ENCODE results near the gene FOS. TPM values are rescaled to one million over a fixed set of nuclear protein-coding genes. Genes with fewer than 3 reads are reported as not detected.

FOS gene
- total RNA-seq, 1 donor from 2014 or later, result 598 TPM

DNA sequence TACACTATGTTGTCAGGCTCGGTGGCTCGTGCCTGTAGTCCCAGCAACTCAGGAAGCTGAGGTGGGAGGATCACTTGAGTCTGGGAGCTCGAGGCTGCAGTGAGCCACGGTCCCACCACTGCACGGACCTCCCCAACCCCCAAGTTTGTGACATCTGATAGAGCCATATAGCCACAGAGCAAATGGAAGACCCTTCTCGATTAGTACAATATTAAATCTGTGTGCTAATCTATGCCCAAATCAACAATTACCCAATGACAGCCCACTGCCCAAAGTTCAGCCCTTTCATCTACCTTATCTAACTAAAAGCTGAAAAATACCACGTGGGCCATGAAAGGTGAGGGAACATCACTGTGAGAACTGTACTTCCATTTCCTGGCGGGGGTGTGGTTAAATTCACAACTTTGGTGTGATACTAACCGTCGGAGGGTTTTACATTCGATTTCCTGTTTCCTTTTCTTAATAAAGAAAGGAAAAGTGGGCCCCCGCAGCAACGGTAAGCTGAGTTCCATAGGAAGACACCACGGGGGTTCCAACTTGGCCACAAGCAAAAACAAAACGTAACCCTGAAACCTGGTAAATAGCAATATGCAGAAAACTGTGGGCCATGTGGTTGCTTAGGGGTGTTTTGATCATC is 31.2 kb upstream of the FOS start:
- H3K27ac Mint-ChIP-seq (ENCODE audit: unreplicated experiment), result no peak overlapping the region
- peaks cover 4% of the 10 kb centered on the region for H3K27me3 Mint-ChIP-seq (ENCODE audit: unreplicated experiment)

GRCh38 chr14:75247939-75248338 is 30.7 kb upstream of the FOS start:
- TF ChIP-seq CTCF (IDR thresholded peaks at IDR 0.05), result no peak
- no peak overlapping the region for H3K27ac Mint-ChIP-seq (ENCODE audit: unreplicated experiment)
- H3K4me3 Mint-ChIP-seq (ENCODE audit: unreplicated experiment), result no peak overlapping the region
- H3K4me1 Mint-ChIP-seq (ENCODE audit: unreplicated experiment), result peaks cover under 1% of the 10 kb centered on the region
- no peaks in the 10 kb centered on the region for H3K9me3 Mint-ChIP-seq (ENCODE audit: unreplicated experiment)
- DNase-seq (ENCODE audit: extremely low spot score, unreplicated experiment), result no peak
- no peaks in the 10 kb centered on the region for H3K36me3 Mint-ChIP-seq (ENCODE audit: unreplicated experiment)
- peaks cover 4% of the 10 kb centered on the region for H3K27me3 Mint-ChIP-seq (ENCODE audit: unreplicated experiment)

More for the DNA sequence above, 31.2 kb upstream of the FOS start:
- H3K9me3 Mint-ChIP-seq (ENCODE audit: unreplicated experiment), result no peaks in the 10 kb centered on the region
- H3K4me3 Mint-ChIP-seq (ENCODE audit: unreplicated experiment), result no peak overlapping the region
- no peak for DNase-seq (ENCODE audit: extremely low spot score, unreplicated experiment)
- H3K4me1 Mint-ChIP-seq (ENCODE audit: unreplicated experiment), result peaks cover 6% of the 10 kb centered on the region
- H3K36me3 Mint-ChIP-seq (ENCODE audit: unreplicated experiment), result no peaks in the 10 kb centered on the region
- TF ChIP-seq CTCF (IDR thresholded peaks at IDR 0.05), result no peak

- TF ChIP-seq CTCF (IDR thresholded peaks at IDR 0.05), result no peak
- peaks cover 4% of the 10 kb centered on the region for H3K27me3 Mint-ChIP-seq (ENCODE audit: unreplicated experiment)
Measured at GRCh38 chr14:75249251-75249957, 29.2 kb upstream of the FOS start.

DNA sequence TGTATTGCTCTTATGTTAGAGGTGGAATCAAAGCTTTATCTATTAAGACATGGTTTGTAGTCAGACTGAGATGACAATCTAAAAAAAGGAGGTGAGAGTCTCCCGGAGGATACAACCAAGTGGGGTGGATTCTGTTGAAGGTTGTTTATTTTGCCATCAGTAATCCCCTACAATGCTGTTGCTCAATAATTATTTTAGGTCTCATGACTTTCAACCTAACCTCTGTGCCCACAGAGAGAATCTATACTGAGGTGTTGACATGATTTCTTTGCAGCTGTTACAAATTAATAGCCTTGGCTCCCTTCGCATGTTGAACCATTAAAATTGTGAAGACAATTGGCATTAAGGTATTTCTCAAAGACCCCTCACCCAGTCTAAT is 28.7 kb upstream of the FOS start:
- DNase-seq (ENCODE audit: extremely low spot score, unreplicated experiment), result no peak
- no peak for TF ChIP-seq CTCF (IDR thresholded peaks at IDR 0.05)
- Mint-ChIP-seq H3K4me1 (ENCODE audit: unreplicated experiment) (peaks cover 9% of the 10 kb centered on the region), H3K27ac (ENCODE audit: unreplicated experiment) (no peak overlapping the region), H3K4me3 (ENCODE audit: unreplicated experiment) (no peak overlapping the region), H3K9me3 (ENCODE audit: unreplicated experiment) (no peaks in the 10 kb centered on the region), H3K27me3 (ENCODE audit: unreplicated experiment) (peaks cover 4% of the 10 kb centered on the region), H3K36me3 (ENCODE audit: unreplicated experiment) (no peaks in the 10 kb centered on the region)

More at GRCh38 chr14:75249251-75249957, 29.2 kb upstream of the FOS start:
- DNase-seq (ENCODE audit: extremely low spot score, unreplicated experiment), result no peak
- H3K36me3 Mint-ChIP-seq (ENCODE audit: unreplicated experiment), result no peaks in the 10 kb centered on the region
- H3K27ac Mint-ChIP-seq (ENCODE audit: unreplicated experiment), result no peak overlapping the region
- H3K4me3 Mint-ChIP-seq (ENCODE audit: unreplicated experiment), result no peak overlapping the region
- H3K4me1 Mint-ChIP-seq (ENCODE audit: unreplicated experiment), result peaks cover 4% of the 10 kb centered on the region
- no peaks in the 10 kb centered on the region for H3K9me3 Mint-ChIP-seq (ENCODE audit: unreplicated experiment)

DNA sequence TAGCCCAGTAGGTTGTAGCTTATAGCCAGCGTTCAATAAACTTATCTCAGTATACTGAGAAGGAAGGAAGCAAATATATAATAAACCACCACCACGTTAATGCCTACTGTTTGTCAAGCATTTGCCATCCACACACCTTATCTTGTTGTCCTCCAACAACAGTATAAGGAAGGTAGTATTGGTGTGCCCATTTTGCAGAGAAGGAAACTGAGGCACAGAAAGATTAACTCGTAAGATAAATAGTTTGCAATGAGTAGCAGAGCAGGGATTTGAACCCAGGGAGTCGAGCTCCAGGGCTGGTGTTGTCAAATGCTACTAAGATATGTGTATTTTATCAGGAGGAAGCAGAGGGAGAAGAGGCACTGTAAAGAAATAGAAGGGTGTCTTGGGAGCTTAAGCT is 27.8 kb upstream of the FOS start:
- Mint-ChIP-seq H3K27ac (ENCODE audit: unreplicated experiment) (no peak overlapping the region), H3K27me3 (ENCODE audit: unreplicated experiment) (peaks cover 3% of the 10 kb centered on the region), H3K4me3 (ENCODE audit: unreplicated experiment) (no peak overlapping the region), H3K4me1 (ENCODE audit: unreplicated experiment) (peaks cover 10% of the 10 kb centered on the region), H3K9me3 (ENCODE audit: unreplicated experiment) (no peaks in the 10 kb centered on the region), H3K36me3 (ENCODE audit: unreplicated experiment) (no peaks in the 10 kb centered on the region)
- no peak for DNase-seq (ENCODE audit: extremely low spot score, unreplicated experiment)
- no peak for TF ChIP-seq CTCF (IDR thresholded peaks at IDR 0.05)
